Ovary (tissue), 9 donors: ENCODE data around the gene TDP1. TPM values are rescaled to one million over a fixed set of nuclear protein-coding genes. Genes with fewer than 3 reads are reported as not detected.
A peak's percentile ranks its signal among the peaks of the same experiment; 100 is the strongest.

ENCODE experiments used
- DNase-seq, 5 donors: peaks; one replicate each; pipeline ENCODE4 v3.0.0-alpha.2; 2019 to 2020
- H3K27ac ChIP-seq, 2 donors: fragments of 200-600 bp; one replicate each; pipeline versions ENCODE4 v1.5.1 to v1.8.0; 2019 to 2022
- H3K27me3 ChIP-seq: fragments of 200-600 bp; one replicate; pipeline ENCODE4 v1.8.0; 2022
- H3K36me3 ChIP-seq: fragments of 200-600 bp; sonication (generic); one replicate; pipeline ENCODE4 v1.5.1; 2019
- H3K4me1 ChIP-seq: one replicate; pipeline ENCODE4 v1.8.1; 2013; ENCODE audit warnings: mild to moderate bottlenecking, moderate library complexity; ENCODE audit not compliant: insufficient read depth
- H3K4me3 ChIP-seq: fragments of 200-600 bp; sonication (generic); one replicate; pipeline ENCODE4 v1.5.1; 2017
- H3K9me3 ChIP-seq, 2 donors: fragments of 200-600 bp in 1 of 2; sonication (generic) in 1 of 2; one replicate each; pipeline versions ENCODE4 v1.5.1 to v1.8.1; 2013 to 2019; ENCODE audit warnings: mild to moderate bottlenecking in 1 of 2, moderate library complexity in 1 of 2
- EP300 ChIP-seq: sonication (generic); formaldehyde crosslinking; IDR thresholded peaks from one replicate; pipeline ENCODE4 v1.6.1; 2017; ENCODE audit warnings: antibody characterized with exemption
- POLR2A ChIP-seq: fragments of 450-650 bp; IDR thresholded peaks from one replicate; pipeline ENCODE4 v1.6.1; 2017; ENCODE audit warnings: antibody characterized with exemption, mild to moderate bottlenecking, moderate library complexity
- WGBS, 3 donors: extraction: QIAGEN DNeasy Blood & Tissue Kit in 1 of 3; methylation state at CpG; one replicate each; pipeline versions ENCODE4 v1.1.5 to v1.1.7; 2013 to 2017; 5-methylcytosine and 5-hydroxymethylcytosine counted together
- intact Hi-C, 4 donors: fragments of 100-400 bp; cut with DNase I; formaldehyde crosslinking; loops; one replicate each; pipeline versions ENCODE4 v1.11.0 to v1.15.1; 2022 to 2023
- polyA plus RNA-seq, 2 donors: library from polyadenylated mRNA; stranded (reverse); fragments of 200-250 nt in 1 of 2; fragments of 350-450 nt in 1 of 2; fragmentation: Illumina TruSeq in 1 of 2; extraction: RNeasy Lipid Tissue Mini Kit (QIAGEN cat#74804) in 1 of 2; gene quantifications; one replicate each; pipeline ENCODE4 v1.2.3, GENCODE V29; 2013 to 2014
- total RNA-seq, 7 donors: library from RNA; depleted of rRNA in 2 of 7; stranded (reverse); fragments of >200 nt in 2 of 7; fragmentation: NEBNext Ultra II Directional in 3 of 7; extraction: Animal tissue kit (Norgen Biotek cat#: 25700) in 3 of 7; gene quantifications; one replicate each; pipeline versions ENCODE4 v1.1.0 to v1.2.4, GENCODE V29; 2016 to 2023
- TF ChIP-seq, protein P1 (sequence below), 3 donors: fragments of 450-650 bp in 2 of 3; fragments of 200-600 bp in 1 of 3; IDR thresholded peaks; one replicate each; pipeline versions ENCODE4 v1.5.1 to v1.8.0; 2016 to 2022; ENCODE audit warnings: antibody characterized with exemption in 3 of 3, mild to moderate bottlenecking in 1 of 3
- donor health status: DM: no; HTN: no; CAD: no; lungs with moderate emphysema.
- donor health status: DM: no; HTN: no; CAD: no.
- donor health status: Bipolar disorder and iron deficiency.
- donor health status: DM: yes; HTN: yes; CAD: no.
- donor health status: DM: no; HTN: no; CAD: no.
- donor health status: DM: yes; HTN: yes; CAD: no.

TDP1 gene
- total and polyA plus RNA-seq, 9 donors, result 5.4 to 14.5 (median 9.9) TPM

- no peak for DNase-seq
- Histone ChIP-seq H3K4me3 (no peak overlapping the region), H3K27ac (no peak overlapping the region), H3K9me3 (no peaks in the 10 kb centered on the region), H3K4me1 (no peaks in the 10 kb centered on the region), H3K27me3 (no peaks in the 10 kb centered on the region), H3K36me3 (no peaks in the 10 kb centered on the region)
- no peak for TF ChIP-seq EP300
- TF ChIP-seq, protein P1, sequence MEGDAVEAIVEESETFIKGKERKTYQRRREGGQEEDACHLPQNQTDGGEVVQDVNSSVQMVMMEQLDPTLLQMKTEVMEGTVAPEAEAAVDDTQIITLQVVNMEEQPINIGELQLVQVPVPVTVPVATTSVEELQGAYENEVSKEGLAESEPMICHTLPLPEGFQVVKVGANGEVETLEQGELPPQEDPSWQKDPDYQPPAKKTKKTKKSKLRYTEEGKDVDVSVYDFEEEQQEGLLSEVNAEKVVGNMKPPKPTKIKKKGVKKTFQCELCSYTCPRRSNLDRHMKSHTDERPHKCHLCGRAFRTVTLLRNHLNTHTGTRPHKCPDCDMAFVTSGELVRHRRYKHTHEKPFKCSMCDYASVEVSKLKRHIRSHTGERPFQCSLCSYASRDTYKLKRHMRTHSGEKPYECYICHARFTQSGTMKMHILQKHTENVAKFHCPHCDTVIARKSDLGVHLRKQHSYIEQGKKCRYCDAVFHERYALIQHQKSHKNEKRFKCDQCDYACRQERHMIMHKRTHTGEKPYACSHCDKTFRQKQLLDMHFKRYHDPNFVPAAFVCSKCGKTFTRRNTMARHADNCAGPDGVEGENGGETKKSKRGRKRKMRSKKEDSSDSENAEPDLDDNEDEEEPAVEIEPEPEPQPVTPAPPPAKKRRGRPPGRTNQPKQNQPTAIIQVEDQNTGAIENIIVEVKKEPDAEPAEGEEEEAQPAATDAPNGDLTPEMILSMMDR (IDR thresholded peaks at IDR 0.05), result no peak
- no peak for TF ChIP-seq POLR2A
- intact Hi-C loops, result no loop called here
- 60 to 96% (median 77%) methylated on average over 1 of the region's 1 CpG for WGBS, 3 donors
These were observed 10.1 kb downstream of the TDP1 start for GRCh38 chr14:89965839-89966238.

GRCh38 chr14:89973234-89973823, 17.6 kb downstream of the TDP1 start:
- H3K4me3 ChIP-seq, result no peak overlapping the region
- no peaks in the 10 kb centered on the region for H3K36me3 ChIP-seq
- intact Hi-C loops, result loop anchor here in 1 of 4 donors (10.0 kb wide), 1 partner anchor 841 kb away; the partner anchor contains the start of gene TTC7B
- peak; percentile 52 to 75 (median 62) for DNase-seq
- WGBS, 3 donors, result 54 to 56% (median 56%) methylated on average over 7 of the region's 7 CpGs
- no peaks in the 10 kb centered on the region for H3K4me1 ChIP-seq
- no peak for TF ChIP-seq EP300
- TF ChIP-seq, protein P1 (IDR thresholded peaks at IDR 0.05), result peak; percentile 46 to 63 (median 57)
- no peak for TF ChIP-seq POLR2A
- H3K27ac ChIP-seq, result no peak overlapping the region
- no peaks in the 10 kb centered on the region for H3K9me3 ChIP-seq
- H3K27me3 ChIP-seq, result no peaks in the 10 kb centered on the region

GRCh38 chr14:89977668-89978067, 21.9 kb downstream of the TDP1 start:
- Histone ChIP-seq H3K27me3 (no peaks in the 10 kb centered on the region), H3K27ac (no peak overlapping the region), H3K4me3 (no peak overlapping the region), H3K9me3 (no peaks in the 10 kb centered on the region), H3K36me3 (no peaks in the 10 kb centered on the region), H3K4me1 (no peaks in the 10 kb centered on the region)
- 89 to 92% (median 90%) methylated on average over 4 of the region's 4 CpGs for WGBS, 3 donors
- no peak for TF ChIP-seq POLR2A
- TF ChIP-seq, protein P1 (IDR thresholded peaks at IDR 0.05), result no peak
- no peak for TF ChIP-seq EP300
- DNase-seq, result no peak
- intact Hi-C loops, result loop anchor here in 1 of 4 donors (10.0 kb wide), 1 partner anchor 837 kb away; the partner anchor contains the start of gene TTC7B

- H3K36me3 ChIP-seq, result no peaks in the 10 kb centered on the region
- intact Hi-C loops, result loop anchor here in 1 of 4 donors (10.0 kb wide), 1 partner anchor 836 kb away; the partner anchor contains the start of gene TTC7B
These were observed 22.9 kb downstream of the TDP1 start for GRCh38 chr14:89978656-89979055.

More at GRCh38 chr14:89978656-89979055, 22.9 kb downstream of the TDP1 start:
- H3K9me3 ChIP-seq, result no peaks in the 10 kb centered on the region
- TF ChIP-seq, protein P1 (IDR thresholded peaks at IDR 0.05), result no peak
- no peak for TF ChIP-seq POLR2A
- TF ChIP-seq EP300, result no peak
- H3K4me1 ChIP-seq, result no peaks in the 10 kb centered on the region
- no peak for DNase-seq
- H3K4me3 ChIP-seq, result no peak overlapping the region
- 61 to 66% (median 61%) methylated on average over 4 of the region's 4 CpGs for WGBS, 3 donors
- H3K27me3 ChIP-seq, result no peaks in the 10 kb centered on the region
- no peak overlapping the region for H3K27ac ChIP-seq
